Myocyte (in vitro differentiated cells): ENCODE results near the gene TYROBP. TPM values are rescaled to one million over a fixed set of nuclear protein-coding genes. Genes with fewer than 3 reads are reported as not detected.

Experiments
- total RNA-seq: library from RNA; depleted of rRNA; stranded (reverse); fragments of >200 nt; gene quantifications from 2 replicates; pipeline ENCODE4 v1.2.3, GENCODE V29; 2014

The TYROBP gene
- total RNA-seq, 1 donor from 2014 or later: not detected

Other genes with a start within 250 kb of the TYROBP start
- not detected in 2 replicates for gene UPK1A, start 241.8 kb downstream of the TYROBP start, total RNA-seq
- gene ZBTB32, start 203.7 kb downstream of the TYROBP start, total RNA-seq: 0.11 TPM in 1 of 2 replicates, not detected in the other
- gene KMT2B, start 190.3 kb downstream of the TYROBP start, total RNA-seq: 11.1 and 11.2 TPM in 2 replicates
- 1.8 and 4.8 TPM in 2 replicates for gene IGFLR1, start 165.8 kb downstream of the TYROBP start, total RNA-seq
- 9.7 and 12.0 TPM in 2 replicates for gene U2AF1L4, start 162.9 kb downstream of the TYROBP start, total RNA-seq
- 32.5 and 32.8 TPM in 2 replicates for gene PSENEN, start 162.6 kb downstream of the TYROBP start, total RNA-seq
- gene LIN37, start 159.7 kb downstream of the TYROBP start, total RNA-seq: 10.6 and 18.1 TPM in 2 replicates
- gene HSPB6, start 151.3 kb downstream of the TYROBP start, total RNA-seq: 0.21 and 0.37 TPM in 2 replicates
- gene PROSER3, start 150.1 kb downstream of the TYROBP start, total RNA-seq: 3.2 and 3.6 TPM in 2 replicates
- 1.5 and 3.8 TPM in 2 replicates for gene ARHGAP33, start 132.7 kb downstream of the TYROBP start, total RNA-seq
- gene PRODH2, start 95.5 kb downstream of the TYROBP start, total RNA-seq: not detected in 2 replicates
- gene NPHS1, start 55.8 kb downstream of the TYROBP start, total RNA-seq: not detected in 2 replicates
- gene KIRREL2, start 51.4 kb downstream of the TYROBP start, total RNA-seq: not detected in 2 replicates
- 10.4 and 30.5 TPM in 2 replicates for gene APLP1, start 39.7 kb downstream of the TYROBP start, total RNA-seq
- gene NFKBID, start 7.8 kb downstream of the TYROBP start, total RNA-seq: 1.2 and 2.2 TPM in 2 replicates
- not detected in 2 replicates for gene HCST, start 5.8 kb downstream of the TYROBP start, total RNA-seq
- 5.3 and 8.3 TPM in 2 replicates for gene LRFN3, start 28.1 kb upstream of the TYROBP start, total RNA-seq
- gene SDHAF1, start 86.9 kb upstream of the TYROBP start, total RNA-seq: 30.2 and 48.0 TPM in 2 replicates
- gene SYNE4, start 100.5 kb upstream of the TYROBP start, total RNA-seq: not detected in 2 replicates
- gene ALKBH6, start 105.9 kb upstream of the TYROBP start, total RNA-seq: 18.2 and 33.9 TPM in 2 replicates
- gene CLIP3, start 124.6 kb upstream of the TYROBP start, total RNA-seq: 4.9 and 7.6 TPM in 2 replicates
- 14.4 and 16.0 TPM in 2 replicates for gene THAP8, start 146.0 kb upstream of the TYROBP start, total RNA-seq
- 1.6 and 5.3 TPM in 2 replicates for gene WDR62, start 146.6 kb upstream of the TYROBP start, total RNA-seq
- gene OVOL3, start 202.8 kb upstream of the TYROBP start, total RNA-seq: not detected in 2 replicates
- 71.6 and 72.6 TPM in 2 replicates for gene POLR2I, start 206.6 kb upstream of the TYROBP start, total RNA-seq
- gene TBCB, start 207.2 kb upstream of the TYROBP start, total RNA-seq: 168 and 196 TPM in 2 replicates
- 375 and 398 TPM in 2 replicates for gene CAPNS1, start 231.8 kb upstream of the TYROBP start, total RNA-seq
- gene COX7A1, start 244.2 kb upstream of the TYROBP start, total RNA-seq: not detected in 2 replicates